Brain microvascular endothelial cell (primary cell): Measurements from ENCODE around the gene METTL16.

Experiments used
- DNase-seq: peaks from one replicate; pipeline ENCODE4 v3.0.0-alpha.2; 2020
- H3K27ac ChIP-seq: fragments of 250-450 bp; sonication (Bioruptor Pico); 2 replicates; pipeline ENCODE4 v1.5.1; 2020; ENCODE audit warnings: mild to moderate bottlenecking, moderate library complexity
- H3K27me3 ChIP-seq: fragments of 250-450 bp; sonication (Bioruptor Pico); replicated peaks from 2 replicates; pipeline ENCODE4 v1.5.1; 2020; ENCODE audit warnings: mild to moderate bottlenecking
- H3K36me3 ChIP-seq: fragments of 250-450 bp; sonication (Bioruptor Pico); replicated peaks from 2 replicates; pipeline ENCODE4 v1.5.1; 2020; ENCODE audit warnings: mild to moderate bottlenecking
- H3K4me3 ChIP-seq: 2 replicates; pipeline ENCODE4 v1.5.1; 2011; ENCODE audit warnings: low read depth, mild to moderate bottlenecking, control low read depth, low read length, moderate library complexity
- in situ Hi-C: cut with HindIII; loops from 2 replicates; pipeline ENCODE4 v1.10.0; 2017; ENCODE audit warnings: low sequenced_read_pairs, low pct_ligation_motif_present
- TF ChIP-seq, protein P1 (sequence below): IDR thresholded peaks from 2 replicates; pipeline ENCODE4 v1.5.1; 2011; ENCODE audit warnings: low read depth, mild to moderate bottlenecking, moderate library complexity, low read length, control low read depth, inconsistent platforms; ENCODE audit errors: missing control alignments

Gene METTL16

DNA sequence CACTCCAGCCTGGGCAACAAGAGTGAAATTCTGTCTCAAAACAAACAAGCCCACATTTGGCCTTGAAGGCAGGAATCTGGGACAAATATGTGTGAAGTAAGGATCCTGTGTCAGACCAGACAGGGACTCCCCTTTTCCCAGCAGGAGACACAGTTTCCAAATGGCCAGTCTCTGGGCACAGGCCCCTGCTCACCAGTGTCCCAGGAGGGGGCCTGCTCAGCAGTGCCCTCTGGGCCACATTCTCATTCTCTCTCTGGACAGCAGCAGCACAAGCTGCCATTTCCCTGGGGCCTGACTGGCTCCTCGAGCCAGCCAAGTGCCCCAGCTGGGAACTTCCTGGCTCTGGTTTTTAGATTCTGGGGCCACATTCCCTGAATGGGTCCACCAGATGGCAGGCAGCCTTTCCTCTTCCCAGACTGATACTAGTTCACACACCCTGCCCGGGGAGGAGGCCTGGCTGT, 99.1 kb downstream of the METTL16 start:
- no peak overlapping the region for H3K4me3 ChIP-seq
- DNase-seq, result no peak
- TF ChIP-seq, protein P1, sequence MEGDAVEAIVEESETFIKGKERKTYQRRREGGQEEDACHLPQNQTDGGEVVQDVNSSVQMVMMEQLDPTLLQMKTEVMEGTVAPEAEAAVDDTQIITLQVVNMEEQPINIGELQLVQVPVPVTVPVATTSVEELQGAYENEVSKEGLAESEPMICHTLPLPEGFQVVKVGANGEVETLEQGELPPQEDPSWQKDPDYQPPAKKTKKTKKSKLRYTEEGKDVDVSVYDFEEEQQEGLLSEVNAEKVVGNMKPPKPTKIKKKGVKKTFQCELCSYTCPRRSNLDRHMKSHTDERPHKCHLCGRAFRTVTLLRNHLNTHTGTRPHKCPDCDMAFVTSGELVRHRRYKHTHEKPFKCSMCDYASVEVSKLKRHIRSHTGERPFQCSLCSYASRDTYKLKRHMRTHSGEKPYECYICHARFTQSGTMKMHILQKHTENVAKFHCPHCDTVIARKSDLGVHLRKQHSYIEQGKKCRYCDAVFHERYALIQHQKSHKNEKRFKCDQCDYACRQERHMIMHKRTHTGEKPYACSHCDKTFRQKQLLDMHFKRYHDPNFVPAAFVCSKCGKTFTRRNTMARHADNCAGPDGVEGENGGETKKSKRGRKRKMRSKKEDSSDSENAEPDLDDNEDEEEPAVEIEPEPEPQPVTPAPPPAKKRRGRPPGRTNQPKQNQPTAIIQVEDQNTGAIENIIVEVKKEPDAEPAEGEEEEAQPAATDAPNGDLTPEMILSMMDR, result peak; percentile 37
- H3K27ac ChIP-seq, result no peak overlapping the region
- in situ Hi-C loops, result no loop called here
- no peaks in the 10 kb centered on the region for H3K27me3 ChIP-seq
- peaks cover 3% of the 10 kb centered on the region for H3K36me3 ChIP-seq

DNA sequence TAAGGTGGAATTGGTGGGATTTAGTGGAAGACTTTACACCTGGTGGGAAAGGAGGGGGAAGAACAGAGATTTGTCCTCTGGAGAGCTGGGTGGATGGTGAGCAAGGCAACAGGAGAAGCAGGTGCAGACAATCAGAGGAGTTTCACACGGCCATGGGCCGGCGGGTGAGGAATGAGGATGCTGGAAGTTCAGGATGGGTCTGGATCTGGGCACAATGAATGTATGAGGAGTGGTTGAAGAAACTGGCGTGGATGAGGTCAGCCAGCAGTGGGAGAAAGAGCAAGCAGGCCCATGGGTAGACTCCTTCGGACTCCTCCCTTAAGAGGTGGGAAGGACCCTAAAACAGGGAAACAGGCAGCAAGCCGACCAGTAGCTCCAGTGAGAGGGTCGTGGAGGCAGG, 100.7 kb downstream of the METTL16 start:
- H3K27ac ChIP-seq, result no peak overlapping the region
- in situ Hi-C loops, result no loop called here
- DNase-seq, result no peak
- H3K4me3 ChIP-seq, result no peak overlapping the region
- TF ChIP-seq, protein P1, result no peak
- peaks cover 3% of the 10 kb centered on the region for H3K36me3 ChIP-seq
- H3K27me3 ChIP-seq, result no peaks in the 10 kb centered on the region

DNA sequence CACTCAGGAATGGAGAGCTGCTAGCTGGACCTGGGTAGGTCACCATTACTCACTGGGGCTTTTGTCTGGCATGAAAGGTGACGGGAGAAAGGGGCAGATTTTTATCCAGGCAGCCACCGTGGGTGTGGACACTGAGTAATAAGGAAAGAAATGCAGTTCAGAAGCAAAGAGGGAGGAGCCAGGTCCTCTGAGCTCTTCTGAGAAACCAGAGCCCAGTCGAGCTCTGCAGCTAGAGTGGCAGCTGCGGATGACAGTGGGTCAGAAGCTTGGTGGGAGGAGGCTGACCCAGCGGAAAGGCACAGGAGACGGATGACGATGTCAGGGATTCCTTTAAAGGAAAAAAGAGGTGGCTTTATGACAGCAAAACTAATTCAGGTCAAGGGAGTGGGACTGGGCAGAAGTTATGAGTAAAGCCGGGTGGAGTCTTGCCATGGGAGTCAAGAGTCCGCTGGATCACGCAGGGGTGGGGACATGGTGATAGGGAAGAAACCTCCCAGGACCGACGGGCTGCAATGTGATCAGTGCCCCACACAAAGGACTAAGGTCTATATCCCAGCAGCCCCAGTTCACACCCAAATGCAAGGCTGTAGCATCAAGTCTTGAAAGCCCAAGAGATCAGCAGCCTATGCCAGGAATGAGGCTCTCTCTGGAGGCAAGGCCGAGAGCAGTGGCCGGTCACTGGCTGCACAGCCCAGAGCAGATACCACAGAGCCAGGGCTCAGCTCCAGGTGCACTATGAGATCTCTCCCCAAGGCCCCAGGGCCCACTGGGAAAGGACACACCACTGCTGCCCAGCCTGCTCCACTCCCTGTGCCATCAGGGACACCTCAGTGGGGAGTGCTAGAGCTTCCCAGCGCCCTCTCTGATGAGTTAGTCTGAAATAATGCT, 104.5 kb downstream of the METTL16 start:
- in situ Hi-C loops, result no loop called here
- H3K4me3 ChIP-seq, result no peak overlapping the region
- no peaks in the 10 kb centered on the region for H3K27me3 ChIP-seq
- H3K36me3 ChIP-seq, result no peaks in the 10 kb centered on the region
- TF ChIP-seq, protein P1, result no peak
- DNase-seq, result peak; percentile 95
- peak overlapping the region; percentile 91 for H3K27ac ChIP-seq

DNA sequence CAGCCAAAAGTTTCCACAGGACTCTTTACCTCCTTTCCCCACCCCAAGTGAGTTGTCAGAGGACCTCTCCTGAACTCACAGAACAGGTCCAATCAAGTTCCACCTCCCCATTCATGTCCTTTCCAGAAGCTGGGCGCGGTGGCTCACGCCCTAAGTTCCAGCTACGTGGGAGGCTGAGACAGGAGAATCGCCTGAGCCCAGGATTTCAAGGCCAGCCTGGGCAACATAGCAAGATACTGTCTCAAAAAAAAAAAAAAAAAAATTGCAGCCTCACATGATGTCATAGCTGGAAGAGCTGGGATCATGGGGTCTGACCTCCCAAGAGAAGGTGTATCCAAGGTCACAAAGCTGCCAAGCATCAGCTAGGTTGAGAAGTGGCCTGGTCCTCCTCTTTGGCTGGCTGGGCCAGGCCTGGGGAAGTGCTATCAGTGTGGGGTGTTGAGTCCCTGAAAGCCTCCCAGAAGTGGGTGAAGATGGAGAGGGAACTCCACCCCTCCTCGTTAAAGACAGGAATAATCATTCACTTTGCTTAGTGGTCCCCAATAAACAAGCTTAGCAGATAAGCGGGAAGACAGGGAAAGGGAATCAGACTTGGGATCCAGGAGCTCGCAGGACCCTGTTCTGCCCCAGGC, 105.3 kb downstream of the METTL16 start:
- TF ChIP-seq, protein P1, result no peak
- DNase-seq, result no peak
- Histone ChIP-seq H3K4me3 (no peak overlapping the region), H3K27ac (peak overlapping the region; percentile 91), H3K27me3 (no peaks in the 10 kb centered on the region), H3K36me3 (no peaks in the 10 kb centered on the region)
- in situ Hi-C loops, result no loop called here

DNA sequence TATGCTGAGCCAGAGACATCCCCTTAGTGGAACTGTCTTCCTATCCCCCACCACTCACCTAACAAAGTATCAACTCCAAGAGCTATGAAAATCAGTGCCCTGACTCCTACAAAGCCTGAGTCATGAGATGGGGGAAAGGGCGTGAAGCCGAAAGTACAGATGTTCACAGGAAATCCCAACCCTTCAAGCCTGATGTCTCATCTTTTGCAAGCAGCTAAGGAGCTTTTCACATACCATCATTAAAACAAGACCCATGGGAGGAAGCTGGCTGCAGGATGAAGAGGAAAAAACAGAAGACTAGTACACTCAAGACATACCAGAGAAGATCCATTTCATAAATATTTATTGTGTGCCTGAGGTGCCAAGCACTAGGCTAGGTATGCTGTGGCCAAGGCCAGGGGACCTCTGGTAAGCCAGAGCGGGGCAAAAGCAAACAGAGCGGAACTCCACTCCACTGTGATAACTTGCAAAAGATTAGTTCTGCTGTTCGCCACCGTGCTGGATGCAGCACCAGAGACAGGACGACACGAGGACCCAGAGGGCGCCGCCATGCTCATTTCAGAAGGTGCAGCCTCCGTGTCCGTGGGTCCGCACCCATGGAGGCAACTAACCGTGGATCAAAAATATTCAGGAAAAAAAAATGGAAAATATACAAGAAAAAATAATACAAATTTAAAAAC, 106.3 kb downstream of the METTL16 start:
- in situ Hi-C loops, result no loop called here
- Histone ChIP-seq H3K36me3 (no peaks in the 10 kb centered on the region), H3K27me3 (no peaks in the 10 kb centered on the region), H3K27ac (peak overlapping the region; percentile 91), H3K4me3 (no peak overlapping the region)
- TF ChIP-seq, protein P1, result no peak
- peak; percentile 88 for DNase-seq
